Measurements from ENCODE around the gene CRHR1.
"Not testable (repeated sequence)": the region's sequence is repeated elsewhere in the genome, so short reads cannot be mapped to it uniquely, and the experiment has no call there.

The CRHR1 gene

DNA sequence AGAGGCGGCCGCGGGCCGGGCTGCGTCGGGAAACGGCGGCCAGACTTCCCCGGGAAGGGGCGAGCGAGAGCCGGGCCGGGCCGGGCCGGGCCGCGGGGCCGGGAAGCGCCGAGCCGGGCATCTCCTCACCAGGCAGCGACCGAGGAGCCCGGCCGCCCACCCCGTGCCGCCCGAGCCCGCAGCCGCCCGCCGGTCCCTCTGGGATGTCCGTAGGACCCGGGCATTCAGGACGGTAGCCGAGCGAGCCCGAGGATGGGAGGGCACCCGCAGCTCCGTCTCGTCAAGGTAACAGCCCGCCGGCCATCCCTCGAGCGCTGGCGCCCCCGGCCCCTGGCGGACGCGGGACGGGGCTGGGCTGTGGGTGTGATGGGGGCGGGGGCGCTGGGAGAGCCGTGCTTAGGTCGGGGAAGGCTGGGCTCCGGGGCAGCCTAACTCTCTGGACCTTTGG, at the start of gene CRHR1:
TSS of gene CRHR1 (plus strand) at position 28 of the 448 bp plus-strand sequence. CDS start at position 253, 225 bp downstream.
- no peak for DNase-seq

DNA sequence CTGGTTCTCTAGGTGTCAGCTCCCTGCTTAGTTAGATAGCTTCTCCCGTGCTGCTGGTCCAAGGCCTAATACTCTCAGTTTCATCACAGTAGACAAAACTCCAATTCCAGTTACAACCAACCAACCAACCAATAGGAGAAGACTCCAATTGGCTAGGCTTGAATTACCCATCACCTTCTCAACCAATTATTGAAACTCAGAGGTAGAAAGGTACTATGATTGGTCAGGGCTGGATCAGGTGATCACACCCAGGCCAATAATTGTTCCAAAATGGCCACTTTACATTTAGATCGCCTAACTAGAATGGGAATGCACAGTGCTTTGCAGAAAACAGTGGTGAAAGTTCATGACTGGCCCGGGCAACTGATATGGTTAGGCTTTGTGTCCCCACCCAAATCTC, 49.5 kb upstream of the CRHR1 start:
- DNase-seq: no peak

- no peak for DNase-seq
Observed at GRCh38 chr17:45735488-45735887, 48.6 kb upstream of the CRHR1 start.

- DNase-seq: no peak
Observed at GRCh38 chr17:45739786-45740185, 44.3 kb upstream of the CRHR1 start.

DNA sequence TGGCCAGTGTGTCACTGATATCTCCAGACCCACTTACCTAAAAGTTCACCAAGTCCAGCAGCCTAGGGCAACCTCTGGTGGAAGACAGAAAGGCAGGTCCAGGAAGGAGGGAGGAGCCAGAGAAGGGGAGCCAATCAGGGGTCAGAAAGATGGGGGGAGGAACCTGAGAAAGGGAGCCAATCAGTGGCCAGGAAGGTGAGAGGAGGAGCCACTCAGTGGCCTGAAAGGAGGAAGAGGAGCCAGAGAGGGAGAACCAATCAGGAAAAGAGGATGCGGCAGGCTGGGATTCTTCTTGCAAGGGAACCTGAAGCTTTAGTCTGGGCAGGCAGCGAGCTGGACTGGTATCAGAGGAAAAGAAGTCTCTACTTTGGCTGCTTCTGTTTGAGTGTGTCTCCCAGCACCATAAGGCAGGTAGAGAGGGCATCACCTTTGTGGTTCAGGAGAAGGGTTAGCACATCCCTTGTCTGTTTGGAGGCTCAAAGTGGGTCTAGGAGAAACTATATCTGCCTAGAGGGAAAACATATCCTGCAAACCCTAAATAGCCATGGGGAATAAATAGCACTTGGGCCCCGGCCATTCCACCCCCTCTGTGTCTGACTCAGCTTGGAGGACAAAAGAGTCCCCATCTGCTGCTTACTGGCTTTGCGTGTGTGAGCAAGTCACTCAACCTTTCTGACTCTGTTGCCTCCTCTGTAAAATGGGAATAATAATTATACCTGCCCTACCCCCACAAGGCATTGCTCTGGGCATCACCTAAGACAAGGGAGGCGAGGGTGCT, 43.4 kb upstream of the CRHR1 start:
- DNase-seq: no peak

GRCh38 chr17:45742251-45742650, 41.9 kb upstream of the CRHR1 start:
- no peak for DNase-seq

DNA sequence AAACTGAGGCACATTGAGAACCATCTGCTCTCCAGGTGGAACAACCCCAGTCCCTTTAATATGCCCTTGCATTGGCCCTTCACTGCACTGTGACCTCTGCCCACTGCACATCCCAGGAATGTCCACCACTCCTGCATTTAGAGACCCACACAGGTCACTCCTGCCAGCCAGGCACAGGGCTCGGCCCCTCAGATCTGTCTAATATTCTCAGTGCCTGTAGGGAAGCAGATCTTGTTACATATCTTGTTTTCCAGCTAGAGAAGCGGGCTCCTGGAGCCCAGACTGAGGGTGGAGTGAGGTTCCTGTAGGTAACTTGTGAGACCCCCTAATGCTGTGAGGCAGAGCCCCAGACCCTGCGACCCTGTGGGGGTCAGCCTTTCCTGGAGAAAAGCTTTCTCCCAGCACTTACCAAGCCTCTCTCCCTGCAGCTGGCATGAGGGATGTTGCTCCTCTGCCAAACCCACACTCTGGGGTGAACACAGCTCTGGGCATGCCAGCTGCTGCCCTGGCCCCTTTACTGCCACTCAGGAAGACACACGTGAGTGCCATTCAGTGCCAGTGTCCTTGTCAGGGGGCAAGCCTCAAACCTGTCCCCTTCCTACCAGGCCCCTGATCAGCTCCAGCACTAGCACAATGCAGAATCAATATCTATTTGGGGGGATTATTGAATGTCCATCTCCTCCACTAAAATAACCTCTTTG, 40.3 kb upstream of the CRHR1 start:
- no peak for DNase-seq

DNA sequence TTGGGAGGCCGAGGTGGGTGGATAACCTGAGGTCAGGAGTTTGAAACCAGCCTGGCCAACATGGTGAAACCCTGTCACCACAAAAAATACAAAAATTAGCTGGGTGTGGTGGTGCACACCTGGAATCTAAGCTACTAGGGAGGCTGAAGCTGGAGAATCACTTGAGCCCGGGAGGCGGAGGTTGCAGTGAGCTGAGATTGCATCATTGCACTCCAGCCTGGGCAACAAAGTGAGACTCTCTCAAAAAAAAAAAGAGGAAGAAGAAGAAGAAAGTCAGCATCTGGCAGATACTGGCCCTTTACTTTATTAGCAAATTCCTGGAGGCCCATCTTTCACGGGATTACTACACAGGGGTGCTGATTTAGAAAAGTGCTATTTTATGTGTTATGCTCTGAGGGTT, 39.3 kb upstream of the CRHR1 start:
- DNase-seq: not testable (repeated sequence)

DNA sequence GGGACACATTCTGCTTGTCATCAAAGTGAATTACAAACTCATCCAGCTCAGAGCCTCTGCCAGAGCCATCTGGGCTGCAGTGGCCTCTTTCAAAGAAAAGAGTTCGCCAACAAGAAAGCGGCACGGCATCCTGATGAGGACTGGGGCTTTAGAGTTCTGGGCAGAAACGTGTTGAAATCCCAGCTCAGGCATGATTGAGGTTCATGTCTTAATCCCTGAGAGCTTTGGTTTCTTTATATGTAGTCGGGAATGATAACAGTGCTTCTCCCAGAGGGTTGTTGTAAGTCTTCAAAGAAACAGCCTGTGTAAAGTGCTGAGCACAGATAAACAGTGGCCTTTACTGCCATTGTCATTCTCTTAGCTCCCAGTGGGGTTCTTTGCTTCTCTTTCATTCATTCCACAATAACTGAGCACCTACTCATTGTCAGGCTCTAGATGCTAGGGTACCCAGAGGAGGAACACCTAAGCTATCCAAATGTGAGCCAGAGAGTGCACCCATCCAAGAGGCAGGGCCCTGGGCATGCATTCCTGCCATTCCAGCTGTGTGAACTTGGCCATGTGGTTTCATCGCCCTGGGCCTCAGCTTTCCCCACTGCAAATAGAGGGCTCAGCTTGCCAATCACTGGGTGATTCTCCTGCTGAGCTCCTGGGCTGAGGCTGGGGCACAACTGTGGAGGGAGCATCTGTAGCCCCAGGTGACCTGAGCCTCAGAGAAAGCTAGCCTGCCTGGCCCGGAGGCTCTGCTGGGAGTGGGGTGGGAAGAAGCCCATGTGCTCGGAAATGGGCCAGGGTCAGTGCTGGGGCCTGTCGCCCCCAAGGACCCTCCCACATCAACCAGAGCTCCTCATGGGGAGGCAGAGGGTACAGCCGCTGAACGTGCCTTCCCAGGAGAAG, 38.3 kb upstream of the CRHR1 start:
- DNase-seq: no peak

DNA sequence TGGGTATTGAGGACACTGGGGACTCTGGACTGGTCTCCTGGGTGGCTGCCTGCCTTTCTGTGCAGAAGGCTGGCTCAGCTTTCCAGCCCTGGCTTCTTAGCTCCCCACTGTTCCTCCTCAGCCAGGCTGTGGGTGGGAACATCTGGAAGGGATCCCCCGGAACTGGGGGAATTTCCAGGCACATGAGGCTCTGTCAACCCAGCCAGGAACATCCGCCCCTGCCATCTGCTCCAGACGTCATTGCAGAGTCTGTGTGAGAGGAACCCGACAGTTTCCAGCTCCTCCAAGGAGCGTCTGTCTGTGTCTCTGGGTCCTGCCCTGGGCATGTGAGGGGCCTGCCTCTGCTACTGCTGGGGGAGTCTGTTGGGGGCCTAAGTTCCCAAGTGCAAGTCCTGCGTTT, 36.2 kb upstream of the CRHR1 start:
- DNase-seq: no peak

GRCh38 chr17:45748731-45749310, 35.3 kb upstream of the CRHR1 start:
- DNase-seq: no peak

DNA sequence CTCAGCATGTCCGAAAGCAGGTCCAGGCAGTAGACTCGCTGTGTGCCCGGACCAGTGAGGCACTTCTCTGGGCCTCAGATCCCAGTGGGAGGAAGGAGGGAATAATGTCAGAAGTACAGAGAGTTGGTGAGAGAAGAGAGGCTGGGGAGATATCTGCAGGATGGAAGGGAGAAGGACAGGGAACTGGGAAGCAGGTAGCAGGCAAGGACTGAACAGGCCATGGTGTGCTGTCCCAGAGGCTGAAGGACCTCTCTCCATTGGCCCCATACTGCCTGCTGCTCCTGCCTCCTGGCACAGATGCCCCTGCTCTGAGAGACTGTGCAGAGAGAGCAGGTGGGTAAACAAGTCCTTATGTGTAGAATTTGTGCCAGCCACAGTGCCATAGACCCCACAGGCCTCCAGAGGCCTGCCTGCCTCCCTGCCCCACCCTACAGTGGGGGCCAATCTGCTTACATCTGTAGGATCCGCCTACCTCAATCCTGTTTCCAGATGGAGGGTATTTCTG, 34.2 kb upstream of the CRHR1 start:
- no peak for DNase-seq

DNA sequence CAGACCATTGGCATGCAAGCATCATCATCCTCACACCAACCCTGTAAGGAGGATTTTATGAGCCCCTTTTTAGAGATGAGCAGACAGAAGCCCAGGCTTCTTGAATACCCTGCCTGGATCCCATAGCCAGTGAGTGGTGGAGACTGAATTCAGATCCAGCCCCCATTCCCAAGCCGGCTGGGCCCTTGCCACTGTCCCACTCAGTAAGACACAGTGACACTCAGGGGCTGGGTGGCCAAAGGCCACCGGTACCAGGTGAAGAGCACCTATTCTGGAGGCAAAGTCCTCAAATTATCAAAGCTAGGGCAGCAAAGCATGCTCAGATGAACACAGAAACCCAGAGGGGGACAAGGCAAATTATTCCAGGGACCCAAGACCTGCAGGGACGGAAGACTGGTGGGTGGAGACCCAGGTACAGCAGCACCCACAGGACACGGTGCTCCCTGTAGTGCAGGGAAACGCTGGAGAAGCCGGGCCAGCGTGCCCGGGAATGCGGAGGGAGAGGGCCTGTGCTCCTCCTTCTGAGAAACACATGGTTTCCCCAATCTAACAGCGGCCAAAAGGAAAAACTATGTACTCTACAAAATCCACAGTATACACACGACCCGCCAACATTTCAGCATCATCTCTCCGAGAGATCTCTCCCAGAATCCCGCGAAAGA, 33.2 kb upstream of the CRHR1 start:
- DNase-seq: no peak

GRCh38 chr17:45751466-45751865, 32.7 kb upstream of the CRHR1 start:
- DNase-seq: no peak

DNA sequence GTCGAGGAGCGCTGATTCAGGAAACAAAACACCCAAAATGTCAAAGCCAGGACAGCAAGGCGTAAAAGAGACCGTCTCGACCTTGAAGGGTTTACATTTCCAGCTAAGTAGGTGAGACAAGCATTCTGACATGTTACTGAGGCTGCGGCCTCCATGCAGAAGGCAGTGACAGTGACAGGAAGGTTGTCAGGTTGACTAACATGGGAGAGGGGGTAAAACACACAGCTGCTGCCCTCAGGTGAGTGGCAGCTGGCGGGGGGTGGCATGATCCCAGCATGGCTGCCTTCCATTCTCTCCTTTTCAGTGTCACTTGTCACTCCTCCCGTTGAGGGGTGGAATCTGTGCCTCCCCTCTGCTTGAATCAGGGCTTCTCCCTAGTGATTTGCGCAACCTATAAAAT, 31.9 kb upstream of the CRHR1 start:
- DNase-seq: no peak

DNA sequence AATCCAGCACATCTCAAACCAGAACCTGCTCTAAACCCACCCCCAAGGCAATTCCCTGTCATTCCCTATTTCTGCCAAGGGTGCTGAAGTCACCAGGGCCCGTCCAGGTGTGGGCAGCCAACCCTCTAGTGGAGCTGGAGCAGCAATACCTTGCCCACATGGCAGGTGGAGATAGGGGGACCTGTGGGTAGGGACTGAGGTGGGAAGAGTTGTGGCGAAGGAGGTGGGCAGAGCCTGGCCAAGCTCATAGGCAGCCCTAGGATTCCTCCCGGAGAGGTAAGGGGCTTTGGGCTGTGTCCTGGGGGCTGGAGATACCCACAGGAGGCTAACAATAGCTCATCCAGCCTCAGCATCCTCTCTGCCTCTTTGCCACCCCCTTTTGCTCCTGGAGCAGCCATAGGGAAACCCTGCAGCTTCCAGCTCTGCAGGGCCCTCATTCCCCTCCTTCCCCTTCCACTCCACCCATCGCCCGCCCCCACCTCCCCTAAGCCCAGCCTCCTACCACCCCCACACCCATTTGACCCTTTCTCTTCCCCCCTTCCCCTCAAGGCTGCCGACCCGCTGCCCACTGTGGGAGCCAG, 30.4 kb upstream of the CRHR1 start:
- DNase-seq: no peak

- no peak for DNase-seq
Observed at GRCh38 chr17:45755050-45755449, 29.1 kb upstream of the CRHR1 start.

DNA sequence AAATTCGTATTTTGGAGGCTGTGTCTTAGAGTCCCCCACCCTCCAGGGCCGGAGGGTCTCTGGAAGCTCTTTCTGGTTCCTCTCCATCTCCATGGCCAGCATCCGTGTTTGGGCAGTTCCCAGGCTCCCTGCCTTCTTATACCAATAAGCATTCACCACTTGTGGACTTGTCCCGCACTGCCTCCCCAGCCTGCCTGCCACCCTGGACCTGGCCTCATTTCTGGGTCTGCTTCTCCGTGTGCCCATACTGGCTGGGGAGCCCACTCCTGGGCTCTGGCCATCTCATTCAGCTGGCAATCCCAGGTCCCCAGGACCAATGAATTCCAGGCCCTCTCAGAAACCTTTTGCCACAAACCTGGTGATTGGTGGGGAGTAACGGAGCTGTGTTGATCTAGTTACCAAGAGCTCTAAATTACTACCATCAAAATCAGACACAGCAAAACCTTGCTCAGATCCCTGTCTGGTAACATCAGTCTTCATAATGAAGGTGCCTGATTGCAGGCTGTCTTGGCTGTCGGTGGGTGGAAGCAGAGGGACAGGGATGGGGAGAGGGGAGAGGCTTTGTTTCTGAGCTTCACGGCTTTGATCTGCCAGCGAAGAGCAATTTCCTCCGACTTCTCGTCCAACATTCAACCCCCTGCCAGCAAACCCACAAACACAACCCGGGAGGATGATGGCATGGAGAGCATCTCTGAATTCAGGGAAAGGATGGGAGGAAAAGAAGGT, 27.7 kb upstream of the CRHR1 start:
- no peak for DNase-seq

DNA sequence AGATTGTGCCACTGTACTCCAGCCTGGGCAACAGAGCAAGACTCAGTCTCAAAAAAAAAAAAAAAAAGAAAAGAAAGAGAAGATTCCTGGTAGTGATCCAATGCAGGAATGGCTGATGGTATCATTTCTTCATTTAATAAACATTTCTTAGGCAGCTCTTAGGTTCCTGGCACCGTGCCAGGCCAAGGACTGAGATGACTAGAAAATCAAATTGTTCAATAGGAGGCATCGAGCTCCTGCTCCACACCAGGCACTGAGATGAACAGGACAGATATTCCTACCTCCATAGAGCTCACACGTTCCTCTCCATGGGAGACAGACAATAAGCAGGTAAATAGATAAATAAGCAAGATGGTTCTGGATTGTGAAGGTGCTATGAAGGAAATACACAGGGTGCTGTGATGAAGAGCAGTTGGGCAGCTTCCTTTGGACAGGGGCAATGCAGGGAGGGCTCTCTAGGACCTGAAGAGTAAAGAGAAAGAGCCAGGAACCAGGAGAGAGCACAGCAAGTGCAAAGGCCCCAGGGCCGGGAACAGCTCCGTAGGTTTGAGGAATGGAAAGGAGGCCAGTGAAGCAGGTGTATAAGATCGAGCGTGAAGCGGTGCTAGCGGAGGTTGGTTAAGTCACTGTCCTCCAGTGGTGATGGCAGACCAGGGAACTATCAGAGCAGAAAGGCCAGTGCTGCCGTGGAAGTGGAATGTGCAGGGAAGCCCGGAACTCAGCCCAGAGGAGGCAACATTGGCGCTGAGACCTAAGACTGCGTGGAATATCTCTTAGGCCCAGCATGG, 26.5 kb upstream of the CRHR1 start:
- DNase-seq: no peak

DNA sequence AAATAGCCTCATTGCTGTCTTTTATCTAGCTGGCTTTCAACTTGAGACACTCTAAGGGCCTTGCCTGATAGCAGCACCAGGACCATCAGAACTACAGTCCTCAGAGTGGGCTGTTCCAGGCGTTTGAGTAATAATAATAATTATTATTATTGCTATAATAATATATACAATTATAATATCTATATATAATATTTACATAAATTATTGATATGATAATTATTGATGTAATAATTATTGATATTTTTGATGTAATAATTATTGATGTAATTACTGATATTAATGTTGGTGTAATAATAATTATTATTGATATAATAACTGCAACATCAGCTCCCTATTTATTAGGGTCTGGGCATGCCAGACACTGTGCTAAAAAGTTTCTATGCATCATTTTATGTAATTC, 25.6 kb upstream of the CRHR1 start:
- no peak for DNase-seq
